ENCODE measurements around the gene EXOC2. TPM values are rescaled to one million over a fixed set of nuclear protein-coding genes. Genes with fewer than 3 reads are reported as not detected.

EXOC2 gene
- total RNA-seq, 1 experiment from 2014 or later, result 45.7 TPM

GRCh38 chr6:453152-453551 is 239.8 kb downstream of the EXOC2 start:
- TF ChIP-seq ZNF671 (CRISPR knock-in tag; IDR thresholded peaks at IDR 0.05) (no peak), FOXK1 (CRISPR knock-in tag; IDR thresholded peaks at IDR 0.05) (no peak), HMGXB4 (CRISPR knock-in tag; IDR thresholded peaks at IDR 0.05) (no peak), NR3C1 (CRISPR knock-in tag; conservative IDR thresholded peaks at IDR 0.05; ENCODE audit: low read depth) (no peak), IRF1 (CRISPR knock-in tag; IDR thresholded peaks at IDR 0.05) (no peak), NFYB (CRISPR knock-in tag; conservative IDR thresholded peaks at IDR 0.05; ENCODE audit: low read depth) (no peak), TEAD4 (CRISPR knock-in tag; IDR thresholded peaks at IDR 0.05) (no peak), ATF3 (CRISPR knock-in tag; conservative IDR thresholded peaks at IDR 0.05) (no peak), ATF6 (CRISPR knock-in tag; IDR thresholded peaks at IDR 0.05) (no peak), TP53 (CRISPR knock-in tag; IDR thresholded peaks at IDR 0.05) (no peak), TEAD1 (CRISPR knock-in tag; IDR thresholded peaks at IDR 0.05) (no peak), MAX (CRISPR knock-in tag; IDR thresholded peaks at IDR 0.05) (no peak), MXD4 (CRISPR knock-in tag; IDR thresholded peaks at IDR 0.05; ENCODE audit: borderline replicate concordance) (no peak), NR1H2 (CRISPR knock-in tag; IDR thresholded peaks at IDR 0.05) (no peak), ZNF512 (CRISPR knock-in tag; IDR thresholded peaks at IDR 0.05; ENCODE audit: borderline replicate concordance) (no peak), SMAD4 (CRISPR knock-in tag; IDR thresholded peaks at IDR 0.05) (no peak)
- H3K9me3 Mint-ChIP-seq, result peaks cover 32% of the 10 kb centered on the region
- DNase-seq (ENCODE audit: low spot score) (no peak), ATAC-seq (no peak)
- no peak overlapping the region for H3K4me3 Mint-ChIP-seq
- CTCF ChIA-PET, result interaction anchor here (0.9 to 1.6 kb wide), 3 partner anchors 44 to 264 kb away, joined by 3 to 6 read pairs (median 3); no protein-coding TSS in a partner anchor
- POLR2A ChIA-PET, result no interaction called here
- peaks cover 20% of the 10 kb centered on the region for H3K4me1 Mint-ChIP-seq
- no peak overlapping the region for H3K27ac Mint-ChIP-seq
- H3K27me3 Mint-ChIP-seq (ENCODE audit: low read depth), result peaks cover 3% of the 10 kb centered on the region; the same call in 1 of the 2 replicates
- H3K36me3 Mint-ChIP-seq, result peaks cover 28% of the 10 kb centered on the region

- Mint-ChIP-seq H3K36me3 (peaks cover 27% of the 10 kb centered on the region), H3K9me3 (peaks cover 28% of the 10 kb centered on the region), H3K27ac (no peak overlapping the region), H3K27me3 (ENCODE audit: low read depth) (peaks cover 3% of the 10 kb centered on the region; the same call in 1 of the 2 replicates), H3K4me3 (no peak overlapping the region), H3K4me1 (peaks cover 20% of the 10 kb centered on the region)
- no peak for TF ChIP-seq TEAD4 (CRISPR knock-in tag; IDR thresholded peaks at IDR 0.05)
- no peak for TF ChIP-seq GRHL2 (CRISPR knock-in tag; IDR thresholded peaks at IDR 0.05; ENCODE audit: insufficient replicate concordance, severe bottlenecking)
- TF ChIP-seq USF2 (CRISPR knock-in tag; IDR thresholded peaks at IDR 0.05), result no peak
- no peak for TF ChIP-seq CTCF (IDR thresholded peaks at IDR 0.05)
- no peak for TF ChIP-seq E2F5 (CRISPR knock-in tag; IDR thresholded peaks at IDR 0.05)
- TF ChIP-seq GTF2I (CRISPR knock-in tag; conservative IDR thresholded peaks at IDR 0.05), result no peak
- TF ChIP-seq JAZF1 (CRISPR knock-in tag; IDR thresholded peaks at IDR 0.05), result no peak
- ChIA-PET CTCF (interaction anchor here (0.9 to 1.6 kb wide), 2 partner anchors 44 to 264 kb away, joined by 3 to 6 read pairs; no protein-coding TSS in a partner anchor), POLR2A (no interaction called here)
- DNase-seq (ENCODE audit: low spot score) (no peak), ATAC-seq (no peak)
Observed at GRCh38 chr6:452301-453067, 240.5 kb downstream of the EXOC2 start.

Measured in WTC11 (cell line).